22Rv1 (cell line): ENCODE data around the gene NEU4.
"Not testable (repeated sequence)": the region's sequence is repeated elsewhere in the genome, so short reads cannot be mapped to it uniquely, and the experiment has no call there.

Experiments
- ZFX ChIP-seq: fragments of 450-650 bp; IDR thresholded peaks from 2 replicates; pipeline ENCODE4 v1.6.1; 2017; ENCODE audit warnings: antibody characterized with exemption, borderline replicate concordance
- TF ChIP-seq, protein P1 (sequence below): fragments of 450-650 bp; IDR thresholded peaks from 2 replicates; pipeline ENCODE4 v1.5.1; 2017; ENCODE audit warnings: mild to moderate bottlenecking

DNA sequence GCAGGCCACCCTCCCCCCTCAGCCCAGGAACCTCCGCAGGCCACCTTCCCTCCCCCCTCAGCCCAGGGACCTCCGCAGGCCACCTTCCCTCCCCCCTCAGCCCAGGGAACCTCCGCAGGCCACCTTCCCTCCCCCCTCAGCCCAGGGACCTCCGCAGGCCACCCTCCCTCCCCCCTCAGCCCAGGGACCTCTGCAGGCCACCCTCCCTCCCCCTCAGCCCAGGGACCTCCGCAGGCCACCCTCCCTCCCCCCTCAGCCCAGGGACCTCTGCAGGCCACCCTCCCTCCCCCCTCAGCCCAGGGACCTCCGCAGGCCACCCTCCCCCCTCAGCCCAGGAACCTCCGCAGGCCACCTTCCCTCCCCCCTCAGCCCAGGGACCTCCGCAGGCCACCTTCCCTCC, 2.8 kb upstream of the NEU4 start:
- TF ChIP-seq, protein P1, sequence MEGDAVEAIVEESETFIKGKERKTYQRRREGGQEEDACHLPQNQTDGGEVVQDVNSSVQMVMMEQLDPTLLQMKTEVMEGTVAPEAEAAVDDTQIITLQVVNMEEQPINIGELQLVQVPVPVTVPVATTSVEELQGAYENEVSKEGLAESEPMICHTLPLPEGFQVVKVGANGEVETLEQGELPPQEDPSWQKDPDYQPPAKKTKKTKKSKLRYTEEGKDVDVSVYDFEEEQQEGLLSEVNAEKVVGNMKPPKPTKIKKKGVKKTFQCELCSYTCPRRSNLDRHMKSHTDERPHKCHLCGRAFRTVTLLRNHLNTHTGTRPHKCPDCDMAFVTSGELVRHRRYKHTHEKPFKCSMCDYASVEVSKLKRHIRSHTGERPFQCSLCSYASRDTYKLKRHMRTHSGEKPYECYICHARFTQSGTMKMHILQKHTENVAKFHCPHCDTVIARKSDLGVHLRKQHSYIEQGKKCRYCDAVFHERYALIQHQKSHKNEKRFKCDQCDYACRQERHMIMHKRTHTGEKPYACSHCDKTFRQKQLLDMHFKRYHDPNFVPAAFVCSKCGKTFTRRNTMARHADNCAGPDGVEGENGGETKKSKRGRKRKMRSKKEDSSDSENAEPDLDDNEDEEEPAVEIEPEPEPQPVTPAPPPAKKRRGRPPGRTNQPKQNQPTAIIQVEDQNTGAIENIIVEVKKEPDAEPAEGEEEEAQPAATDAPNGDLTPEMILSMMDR: not testable (repeated sequence)
- TF ChIP-seq ZFX: not testable (repeated sequence)
